Retina (tissue), 1 donor: ENCODE measurements around the gene PRLR.
"Not testable (repeated sequence)": the region's sequence is repeated elsewhere in the genome, so short reads cannot be mapped to it uniquely, and the experiment has no call there.

Experiments used
- DNase-seq: peaks from one replicate; pipeline ENCODE4 v3.0.0-alpha.2; 2016

The PRLR gene

GRCh38 chr5:35230038-35230611 lies at the start of gene PRLR:
TSS of gene PRLR (minus strand) at chr5:35230487. CDS start at chr5:35089620, 140,867 bp downstream.
- DNase-seq, result peak; percentile 82

- no peak for DNase-seq
Observed at GRCh38 chr5:35274839-35275509, 44.7 kb upstream of the PRLR start.

- no peak for DNase-seq
Observed at GRCh38 chr5:35269006-35269405, 38.7 kb upstream of the PRLR start.

GRCh38 chr5:35266276-35266675 lies 36.0 kb upstream of the PRLR start:
- no peak for DNase-seq

- no peak for DNase-seq
Observed at GRCh38 chr5:35264509-35264908, 34.2 kb upstream of the PRLR start.

GRCh38 chr5:35263266-35263877 lies 33.1 kb upstream of the PRLR start:
- DNase-seq, result no peak

GRCh38 chr5:35253582-35253981 lies 23.3 kb upstream of the PRLR start:
- no peak for DNase-seq

- no peak for DNase-seq
Observed at GRCh38 chr5:35252963-35253362, 22.7 kb upstream of the PRLR start.

GRCh38 chr5:35248843-35249780 lies 18.8 kb upstream of the PRLR start:
- DNase-seq, result no peak

- DNase-seq, result no peak
Observed at GRCh38 chr5:35247648-35248034, 17.4 kb upstream of the PRLR start.

- peak; percentile 48 for DNase-seq
Observed at GRCh38 chr5:35246900-35247647, 16.8 kb upstream of the PRLR start.

- DNase-seq, result peak; percentile 40
Observed at GRCh38 chr5:35246411-35246810, 16.1 kb upstream of the PRLR start.

GRCh38 chr5:35245371-35245770 lies 15.1 kb upstream of the PRLR start:
- not testable (repeated sequence) for DNase-seq

- no peak for DNase-seq
Observed at GRCh38 chr5:35244171-35244570, 13.9 kb upstream of the PRLR start.

GRCh38 chr5:35242702-35243258 lies 12.5 kb upstream of the PRLR start:
- DNase-seq, result no peak

- no peak for DNase-seq
Observed at GRCh38 chr5:35240892-35241291, 10.6 kb upstream of the PRLR start.

- DNase-seq, result no peak
Observed at GRCh38 chr5:35239911-35240610, 9.8 kb upstream of the PRLR start.

- no peak for DNase-seq
Observed at GRCh38 chr5:35239476-35239875, 9.2 kb upstream of the PRLR start.

GRCh38 chr5:35237580-35238376 lies 7.5 kb upstream of the PRLR start:
- peak; percentile 41 for DNase-seq

GRCh38 chr5:35236770-35237169 lies 6.5 kb upstream of the PRLR start:
- no peak for DNase-seq

GRCh38 chr5:35233601-35234000 lies 3.3 kb upstream of the PRLR start:
- no peak for DNase-seq
